H7 (cell line): Measurements from ENCODE around the gene IFNE. TPM values are rescaled to one million over a fixed set of nuclear protein-coding genes. Genes with fewer than 3 reads are reported as not detected.

Source experiments
- DNase-seq: peaks from one replicate; pipeline ENCODE4 v3.0.0; 2012
- H3K27me3 ChIP-seq: 2 replicates; pipeline ENCODE4 v1.6.0; 2011; ENCODE audit warnings: mild to moderate bottlenecking, low read length; ENCODE audit not compliant: control insufficient read depth, insufficient read depth
- H3K36me3 ChIP-seq: replicated peaks from 2 replicates; pipeline ENCODE4 v1.5.1; 2011; ENCODE audit warnings: low read length; ENCODE audit not compliant: control insufficient read depth, insufficient read depth
- H3K4me3 ChIP-seq: 2 replicates; pipeline ENCODE4 v1.5.1; 2011; ENCODE audit warnings: low read depth, mild to moderate bottlenecking, control low read depth, low read length, moderate library complexity; ENCODE audit not compliant: insufficient read depth
- total RNA-seq: library from RNA; depleted of rRNA; stranded (reverse); fragments of >200 nt; shearing (Covaris generic); gene quantifications from 2 replicates; pipeline ENCODE4 v1.2.3, GENCODE V29; 2014; rRNA removed

Gene IFNE
- not detected in 2 replicates for total RNA-seq

GRCh38 chr9:21482213-21482612, at the start of gene IFNE:
TSS of gene IFNE (minus strand) at chr9:21482313. CDS start at chr9:21481694, 619 bp downstream.
- no peaks in the 10 kb centered on the region for H3K36me3 ChIP-seq
- DNase-seq: no peak
- H3K4me3 ChIP-seq: no peak within 1 kb of the TSS
- H3K27me3 ChIP-seq: no peaks in the 10 kb centered on the region

DNA sequence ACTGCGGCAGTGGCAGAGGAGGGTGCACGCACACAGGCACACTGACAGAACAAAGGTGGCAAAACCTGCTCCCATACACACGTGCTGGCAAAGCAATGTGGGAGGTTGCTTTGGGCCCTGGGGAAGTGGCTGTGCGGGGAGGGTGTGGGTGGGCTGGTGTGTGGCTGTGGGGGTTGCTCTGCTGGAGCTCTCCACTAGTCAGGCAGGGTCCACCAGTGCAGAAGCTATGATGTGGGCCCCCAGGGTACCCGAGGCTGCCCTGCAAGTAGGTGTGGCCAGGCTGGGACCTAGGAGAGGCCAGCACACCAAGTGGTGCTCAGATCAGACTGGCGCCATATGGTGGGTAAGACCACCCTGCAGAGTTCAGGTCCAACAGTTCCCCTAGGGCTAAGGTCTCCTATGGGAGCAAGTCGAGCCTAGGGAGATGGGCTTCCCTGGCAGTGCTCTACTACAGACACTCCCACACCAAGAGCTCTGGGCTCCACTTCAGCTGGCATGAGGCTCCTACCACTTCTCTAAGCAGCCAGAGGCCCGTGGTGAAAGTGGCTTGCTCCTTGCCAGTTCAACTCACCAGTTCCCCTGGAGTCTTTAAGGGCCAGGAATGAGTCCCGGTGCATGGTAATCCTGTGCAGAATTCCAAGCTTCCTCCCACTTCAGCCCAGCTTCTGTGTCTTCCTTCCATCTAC, 46.2 kb upstream of the IFNE start:
- Histone ChIP-seq H3K4me3 (no peak overlapping the region), H3K27me3 (no peaks in the 10 kb centered on the region), H3K36me3 (peaks cover 3% of the 10 kb centered on the region; the same call in 1 of the 2 replicates)
- DNase-seq: no peak

DNA sequence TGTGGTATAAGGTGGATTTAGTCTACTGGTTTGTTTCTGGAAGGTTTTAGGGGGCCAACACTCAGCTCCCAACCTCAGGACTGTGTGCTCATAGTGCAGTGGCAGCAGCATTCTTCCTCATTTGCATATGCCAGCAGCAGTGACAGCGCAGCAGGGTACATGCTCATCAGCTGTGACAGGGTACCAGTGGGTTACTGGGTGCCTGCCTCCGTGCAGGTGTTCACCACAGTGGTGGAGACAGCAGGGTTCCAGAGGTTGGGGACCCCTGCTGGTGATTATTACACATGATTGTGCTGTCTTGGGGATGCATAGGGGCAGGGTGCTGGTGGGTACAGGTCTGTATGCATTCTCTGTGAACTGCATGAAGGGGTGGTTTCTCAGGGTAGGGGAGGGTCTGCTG, 45.5 kb upstream of the IFNE start:
- DNase-seq: no peak
- Histone ChIP-seq H3K36me3 (peaks cover 3% of the 10 kb centered on the region; the same call in 1 of the 2 replicates), H3K4me3 (no peak overlapping the region), H3K27me3 (no peaks in the 10 kb centered on the region)

- Histone ChIP-seq H3K4me3 (no peak overlapping the region), H3K36me3 (peaks cover 3% of the 10 kb centered on the region; the same call in 1 of the 2 replicates), H3K27me3 (no peaks in the 10 kb centered on the region)
- DNase-seq: no peak
These were observed 43.1 kb upstream of the IFNE start for GRCh38 chr9:21525174-21525573.

DNA sequence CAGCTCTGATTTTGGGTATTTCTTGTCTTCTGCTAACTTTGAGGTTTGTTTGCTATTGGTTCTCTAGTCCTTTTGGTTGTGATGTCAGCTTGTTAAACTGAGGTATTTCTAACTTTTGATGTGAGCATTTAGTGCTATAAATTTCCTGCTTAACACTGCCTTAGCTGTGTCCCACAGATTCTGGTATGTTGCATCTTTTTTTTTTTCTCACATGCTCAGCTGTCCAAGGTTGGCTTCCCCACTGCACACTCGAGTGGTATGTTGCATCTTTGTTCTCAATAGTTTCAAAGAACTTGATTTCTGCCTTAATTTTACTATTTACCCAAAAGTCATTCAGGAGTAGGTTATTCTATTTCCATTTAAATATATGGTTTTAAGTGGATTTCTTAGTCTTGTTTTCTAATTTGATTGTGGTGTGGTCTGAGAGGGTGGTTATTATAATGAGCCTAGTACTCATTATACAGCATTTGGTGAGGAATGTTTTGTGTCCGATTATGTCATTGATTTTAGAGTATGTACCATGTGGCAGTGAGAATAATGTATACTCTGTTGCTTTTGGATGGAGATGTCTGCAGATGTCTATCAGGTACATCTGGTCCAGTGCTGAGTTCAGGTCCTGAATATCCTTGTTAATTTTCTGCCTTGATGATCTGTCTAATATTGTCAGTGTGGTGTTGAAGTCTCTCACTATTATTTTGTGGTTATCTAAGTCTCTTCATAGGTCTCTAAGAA, 42.2 kb upstream of the IFNE start:
- Histone ChIP-seq H3K36me3 (peaks cover 3% of the 10 kb centered on the region; the same call in 1 of the 2 replicates), H3K4me3 (no peak overlapping the region), H3K27me3 (no peaks in the 10 kb centered on the region)
- DNase-seq: no peak

- Histone ChIP-seq H3K4me3 (no peak overlapping the region), H3K36me3 (no peaks in the 10 kb centered on the region), H3K27me3 (no peaks in the 10 kb centered on the region)
- DNase-seq: no peak
These were observed 41.2 kb upstream of the IFNE start for GRCh38 chr9:21523021-21524014.

DNA sequence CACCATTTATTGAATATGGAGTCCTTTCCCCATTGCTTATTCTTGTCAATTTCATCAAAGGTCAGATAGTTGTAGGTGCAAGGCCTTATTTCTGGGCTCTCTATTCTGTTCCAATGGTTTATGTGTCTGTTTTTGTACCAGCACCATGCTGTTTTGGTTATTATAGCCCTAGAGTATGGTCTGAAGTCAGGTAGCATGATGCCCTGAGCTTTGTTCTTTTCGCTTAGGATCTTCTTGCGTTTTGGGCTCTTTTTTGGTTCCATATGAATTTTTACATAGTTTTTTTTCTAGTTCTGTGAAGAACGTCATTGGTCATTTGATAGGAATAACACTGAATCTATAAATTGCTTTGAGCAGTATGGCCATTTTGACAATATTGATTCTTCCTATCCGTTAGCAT, 40.2 kb upstream of the IFNE start:
- H3K36me3 ChIP-seq: no peaks in the 10 kb centered on the region
- no peak for DNase-seq
- H3K4me3 ChIP-seq: no peak overlapping the region
- H3K27me3 ChIP-seq: no peaks in the 10 kb centered on the region

GRCh38 chr9:21521448-21521847, 39.3 kb upstream of the IFNE start:
- H3K27me3 ChIP-seq: no peaks in the 10 kb centered on the region
- H3K4me3 ChIP-seq: no peak overlapping the region
- H3K36me3 ChIP-seq: no peaks in the 10 kb centered on the region
- no peak for DNase-seq

DNA sequence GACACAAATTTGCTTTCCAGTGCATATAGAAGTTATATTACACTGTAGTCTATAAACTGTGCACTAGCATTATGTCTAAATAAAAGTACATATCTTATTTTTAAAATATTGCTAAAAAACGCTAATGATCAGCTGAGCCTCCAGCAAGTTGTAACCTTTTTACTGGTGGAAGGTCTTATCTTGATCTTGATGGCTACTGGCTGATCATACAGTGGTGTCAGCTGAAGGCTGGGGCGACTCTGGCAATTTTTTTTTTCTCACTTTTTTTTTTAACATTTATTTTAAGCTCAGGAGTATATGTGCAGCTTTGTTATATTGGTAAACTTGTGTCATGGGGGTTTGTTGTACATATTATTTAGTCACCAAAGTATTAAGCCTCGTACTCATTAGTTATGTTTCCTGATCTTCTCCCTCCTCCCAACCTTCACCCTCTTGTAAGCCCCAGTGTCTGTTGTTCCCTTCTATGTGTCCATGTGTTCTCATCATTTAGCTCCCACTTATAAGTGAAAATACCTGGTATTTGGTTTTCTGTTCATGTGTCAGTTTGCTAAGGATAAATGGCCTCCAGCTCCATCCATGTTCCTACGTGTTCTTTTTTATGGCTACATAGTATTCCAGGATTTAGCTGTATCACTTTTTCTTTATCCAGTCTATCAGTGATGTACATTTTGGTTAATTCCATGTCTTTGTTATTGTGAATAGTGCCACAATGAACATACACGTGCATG, 38.6 kb upstream of the IFNE start:
- Histone ChIP-seq H3K36me3 (no peaks in the 10 kb centered on the region), H3K4me3 (no peak overlapping the region), H3K27me3 (no peaks in the 10 kb centered on the region)
- no peak for DNase-seq

- no peaks in the 10 kb centered on the region for H3K27me3 ChIP-seq
- no peak for DNase-seq
- no peak overlapping the region for H3K4me3 ChIP-seq
- no peaks in the 10 kb centered on the region for H3K36me3 ChIP-seq
These were observed 37.8 kb upstream of the IFNE start for GRCh38 chr9:21519855-21520434.

DNA sequence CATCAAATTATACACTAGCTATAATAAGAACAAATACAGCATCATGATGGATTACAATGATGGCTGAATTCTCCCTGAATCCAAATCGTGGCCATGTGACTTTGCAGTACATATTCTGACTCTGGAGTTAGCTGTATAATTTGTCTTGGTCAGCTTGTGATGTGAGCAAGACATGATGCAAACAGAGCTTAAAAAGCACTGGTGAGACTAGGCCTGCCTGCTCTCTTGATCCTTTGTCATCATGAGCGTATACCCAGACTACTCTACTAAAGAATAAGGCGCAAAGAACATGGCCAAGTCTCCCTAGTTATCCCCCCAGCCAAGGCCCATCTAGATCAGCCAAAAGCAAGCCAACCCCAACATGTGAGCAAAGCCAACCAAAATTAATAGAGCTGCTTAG, 34.7 kb upstream of the IFNE start:
- DNase-seq: no peak
- H3K36me3 ChIP-seq: no peaks in the 10 kb centered on the region
- no peak overlapping the region for H3K4me3 ChIP-seq
- no peaks in the 10 kb centered on the region for H3K27me3 ChIP-seq

GRCh38 chr9:21513431-21513830, 31.3 kb upstream of the IFNE start:
- H3K27me3 ChIP-seq: no peaks in the 10 kb centered on the region
- no peak for DNase-seq
- H3K36me3 ChIP-seq: no peaks in the 10 kb centered on the region
- no peak overlapping the region for H3K4me3 ChIP-seq

DNA sequence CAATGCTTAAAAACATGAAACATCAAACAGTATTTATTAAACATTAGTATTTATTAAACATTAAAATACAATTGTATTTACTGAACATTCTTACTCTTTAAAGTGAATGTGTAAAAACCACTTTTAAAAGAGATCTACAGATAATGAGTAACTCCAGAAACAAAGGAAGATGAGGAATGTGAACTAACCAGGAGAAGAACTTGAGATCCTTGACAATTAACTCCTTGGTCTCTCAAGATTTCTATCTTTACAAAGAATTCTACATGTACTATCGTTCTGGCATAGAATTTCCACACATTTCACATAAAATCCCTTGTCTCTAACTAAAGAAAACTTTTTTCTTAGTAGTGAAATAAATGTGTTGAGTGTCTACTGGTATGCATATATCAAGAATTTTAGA, 28.7 kb upstream of the IFNE start:
- Histone ChIP-seq H3K36me3 (no peaks in the 10 kb centered on the region), H3K4me3 (no peak overlapping the region), H3K27me3 (no peaks in the 10 kb centered on the region)
- DNase-seq: no peak

DNA sequence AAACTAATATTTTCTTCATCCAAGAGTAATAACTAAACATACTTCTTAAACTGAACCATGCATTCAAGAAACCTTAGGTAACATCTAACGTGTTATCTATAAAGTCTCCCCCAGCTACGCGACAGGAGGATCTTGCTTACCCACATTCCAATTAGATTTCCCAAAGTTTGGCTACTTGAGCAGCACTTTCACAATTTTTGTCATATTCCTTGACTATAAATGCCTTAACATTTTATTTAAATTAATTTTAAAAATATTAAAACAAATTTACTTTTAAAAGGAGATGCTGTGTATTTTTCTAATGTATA, 25.3 kb upstream of the IFNE start:
- no peak for DNase-seq
- H3K4me3 ChIP-seq: no peak overlapping the region
- no peaks in the 10 kb centered on the region for H3K36me3 ChIP-seq
- no peaks in the 10 kb centered on the region for H3K27me3 ChIP-seq
